ENCODE measurements around the gene AFF2.

AFF2 gene

DNA sequence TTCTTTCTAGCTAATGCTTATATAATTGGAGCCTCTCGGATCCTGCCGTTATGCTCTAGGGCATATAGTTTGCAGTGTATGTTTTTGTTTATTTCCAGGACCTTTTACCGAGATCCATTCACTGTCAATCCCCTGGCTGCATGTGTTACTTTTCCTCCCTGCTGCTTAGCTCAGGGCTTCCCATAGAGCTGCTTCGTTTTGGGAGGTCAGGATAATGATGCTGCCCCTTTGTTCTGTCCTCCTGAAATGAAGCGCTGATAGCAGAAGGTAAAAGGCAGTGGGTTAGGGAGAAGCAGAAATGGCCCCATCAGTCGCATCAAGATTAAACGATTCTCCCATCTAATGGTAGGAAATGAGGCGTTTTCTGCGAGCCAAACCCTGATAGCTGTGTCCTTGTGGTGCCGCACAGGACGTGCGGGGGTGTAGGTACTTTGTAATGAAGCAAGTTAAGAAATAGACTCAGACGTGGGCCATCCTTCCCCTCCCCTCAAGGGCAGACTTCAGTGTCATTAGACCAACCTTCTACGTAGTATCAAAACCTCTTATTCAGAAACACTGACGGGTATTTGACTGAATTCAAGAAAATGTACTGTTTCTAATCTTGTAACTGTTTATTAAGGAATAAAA is 37.3 kb downstream of the AFF2 start:
- DNase-seq = no peak

DNA sequence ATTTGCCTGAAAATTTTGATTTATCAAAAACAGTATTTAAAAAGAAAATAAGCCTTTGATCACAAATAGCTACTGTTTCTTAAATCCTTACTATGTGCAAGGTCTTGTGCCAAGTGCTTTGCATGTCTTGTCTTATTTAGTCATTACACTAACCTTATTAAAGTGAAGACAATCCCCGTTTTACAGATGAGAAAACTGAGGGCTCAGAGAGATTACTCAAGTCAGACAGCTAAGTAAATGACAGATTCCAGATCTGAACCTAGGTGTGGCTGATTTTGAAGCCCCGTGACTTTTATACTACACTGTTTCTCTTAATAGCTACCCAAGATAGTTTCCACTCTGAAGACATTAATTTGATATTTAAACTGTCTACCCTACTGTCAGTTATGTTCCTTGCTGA is 38.2 kb downstream of the AFF2 start:
- DNase-seq = no peak

DNA sequence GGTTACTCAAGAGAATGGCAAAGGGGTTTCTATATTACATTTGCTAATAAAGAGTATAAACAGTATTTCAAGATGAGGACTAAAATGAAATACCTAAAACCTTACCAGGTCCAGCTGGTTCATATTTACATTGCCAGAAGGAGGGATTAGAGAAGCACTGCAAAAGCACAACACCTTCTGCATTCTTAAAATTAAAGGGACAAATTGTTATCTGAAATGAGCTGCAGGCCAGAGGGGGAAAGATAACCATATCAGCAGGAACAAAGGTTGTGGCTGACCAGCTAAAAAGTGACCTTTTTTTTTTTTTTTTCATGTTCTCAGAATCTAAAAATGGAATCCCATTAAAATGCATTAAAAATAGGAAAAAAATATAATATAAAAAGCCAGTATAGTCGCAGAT is 39.7 kb downstream of the AFF2 start:
- DNase-seq = no peak

DNA sequence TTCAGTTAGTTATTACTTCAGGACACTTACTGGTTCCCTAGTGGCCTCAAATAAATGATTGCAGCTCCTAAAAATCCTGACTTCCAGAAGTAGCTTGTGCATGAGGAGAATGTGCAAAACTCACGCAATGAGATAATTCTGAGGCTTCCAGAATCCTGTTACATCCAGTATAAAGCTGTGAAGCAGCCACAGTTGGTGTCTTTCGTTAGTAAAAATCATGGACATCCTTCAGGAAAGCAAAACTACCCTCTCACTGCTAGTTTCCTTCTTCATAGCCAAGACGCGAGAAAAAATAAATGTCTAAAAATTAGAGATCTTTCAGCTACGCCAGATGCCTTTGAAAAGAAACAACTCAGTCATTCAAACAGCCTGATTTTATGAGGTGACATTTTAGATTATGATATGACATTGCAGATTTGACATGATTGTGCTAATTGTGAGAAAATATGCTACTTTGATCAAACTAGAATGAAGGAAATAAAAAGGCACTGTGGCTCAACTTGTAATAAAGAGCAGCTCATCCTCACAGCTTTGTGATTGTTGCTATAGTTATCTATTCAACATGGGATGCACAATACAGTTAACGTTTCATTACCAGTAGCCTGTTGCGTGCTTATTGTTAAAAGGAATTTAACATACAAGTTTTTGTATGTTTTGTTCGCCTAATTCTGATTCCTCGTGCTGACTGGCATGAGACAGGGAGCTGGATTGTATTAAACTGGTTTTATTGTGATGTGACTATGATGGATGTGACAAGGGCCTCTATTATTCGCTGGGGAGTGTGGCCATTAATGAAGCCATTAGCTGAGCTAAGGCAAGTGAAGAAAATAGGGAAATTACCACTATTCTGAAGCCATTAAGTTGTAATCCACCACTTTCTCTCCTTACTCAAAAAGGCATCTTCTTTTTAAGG is 40.5 kb downstream of the AFF2 start:
- no peak for DNase-seq

DNA sequence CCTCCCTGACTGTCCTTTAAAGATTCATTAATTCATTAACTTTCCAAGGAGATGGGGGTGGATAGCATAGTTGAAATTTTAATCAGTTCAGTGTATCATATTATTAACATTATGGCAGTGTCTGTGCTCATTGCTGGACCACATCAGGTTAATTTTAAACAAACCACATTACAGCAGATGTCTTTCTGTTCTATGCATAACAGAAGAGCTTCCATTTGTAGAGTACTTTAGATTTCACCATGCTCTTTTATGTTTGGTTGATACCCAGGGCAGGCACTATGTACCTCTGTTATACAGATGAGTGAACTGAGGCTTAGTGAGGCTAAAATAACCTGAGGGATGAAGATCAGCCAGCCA is 41.1 kb downstream of the AFF2 start:
- no peak for DNase-seq

DNA sequence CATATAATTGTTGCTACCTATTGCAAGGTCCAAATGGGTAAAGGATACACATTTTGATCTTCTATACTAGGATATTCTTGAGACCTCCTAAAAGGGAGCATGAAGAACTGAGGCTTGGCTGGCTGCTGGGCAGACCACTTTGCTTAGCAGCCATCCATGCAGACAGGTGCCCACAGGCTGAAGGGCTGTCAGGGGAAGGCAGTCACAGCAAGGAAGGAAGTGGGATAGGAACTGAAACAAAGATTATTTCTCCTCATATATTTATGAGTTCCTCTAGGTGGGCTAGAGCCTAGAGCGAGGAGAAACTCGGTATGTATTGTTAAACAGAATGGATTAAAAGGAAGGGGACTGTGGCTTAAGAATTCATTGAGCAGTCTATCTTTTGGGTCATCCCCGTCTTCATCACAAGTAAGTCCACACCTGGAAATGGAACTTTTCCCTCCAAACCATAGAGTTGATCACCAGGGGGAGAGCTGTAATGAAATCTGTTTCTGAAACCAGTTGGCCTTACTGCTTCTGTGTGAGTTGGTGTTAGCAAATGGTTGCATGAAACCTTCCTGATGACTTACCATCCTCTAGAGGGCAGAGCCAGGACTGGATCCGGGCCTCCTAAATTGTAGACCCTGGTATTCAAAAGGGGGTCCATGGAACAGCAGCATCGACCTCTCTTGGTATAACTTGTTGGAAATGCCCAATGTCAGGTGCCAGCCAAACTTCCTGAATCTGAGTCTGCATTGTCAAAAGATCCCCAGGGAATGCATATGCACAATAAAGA is 42.3 kb downstream of the AFF2 start:
- no peak for DNase-seq

DNA sequence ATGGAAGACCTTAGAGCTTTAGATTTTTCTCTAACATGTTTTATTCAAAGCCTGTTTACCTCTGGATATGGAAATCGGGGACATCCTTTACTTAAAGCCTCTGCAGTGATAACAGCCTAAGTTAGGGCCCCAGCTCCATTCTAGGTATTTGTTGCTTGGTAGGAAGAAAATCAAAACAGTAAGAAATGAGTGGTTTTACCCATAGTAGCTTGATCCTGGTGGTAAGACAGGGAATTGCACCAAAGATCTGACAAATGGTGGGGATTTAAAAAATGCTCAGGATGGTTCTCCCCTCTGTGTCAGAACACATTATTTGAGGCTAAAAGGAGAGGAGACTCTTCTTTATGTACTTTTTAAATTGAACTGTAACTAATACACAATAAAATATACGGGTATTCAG is 52.4 kb downstream of the AFF2 start:
- no peak for DNase-seq

DNA sequence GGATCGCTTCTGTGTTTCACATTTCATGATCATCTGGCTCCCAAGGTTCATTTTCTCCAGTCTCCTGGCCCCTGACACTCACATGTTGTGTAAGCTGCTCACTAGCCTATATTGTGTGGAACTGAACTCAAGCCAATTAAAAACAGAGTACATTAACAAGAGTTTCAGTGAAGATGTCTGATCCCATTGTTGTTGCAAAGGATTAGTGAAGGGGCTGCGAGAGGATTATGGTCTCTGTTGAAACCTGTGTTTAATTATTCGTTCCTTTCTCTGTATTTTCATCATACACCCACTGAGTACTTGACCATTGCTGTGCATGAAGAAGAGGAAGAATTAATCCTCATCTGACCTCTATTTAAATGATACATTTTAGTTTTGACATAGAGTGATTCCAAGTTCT is 54.7 kb downstream of the AFF2 start:
- DNase-seq = no peak

DNA sequence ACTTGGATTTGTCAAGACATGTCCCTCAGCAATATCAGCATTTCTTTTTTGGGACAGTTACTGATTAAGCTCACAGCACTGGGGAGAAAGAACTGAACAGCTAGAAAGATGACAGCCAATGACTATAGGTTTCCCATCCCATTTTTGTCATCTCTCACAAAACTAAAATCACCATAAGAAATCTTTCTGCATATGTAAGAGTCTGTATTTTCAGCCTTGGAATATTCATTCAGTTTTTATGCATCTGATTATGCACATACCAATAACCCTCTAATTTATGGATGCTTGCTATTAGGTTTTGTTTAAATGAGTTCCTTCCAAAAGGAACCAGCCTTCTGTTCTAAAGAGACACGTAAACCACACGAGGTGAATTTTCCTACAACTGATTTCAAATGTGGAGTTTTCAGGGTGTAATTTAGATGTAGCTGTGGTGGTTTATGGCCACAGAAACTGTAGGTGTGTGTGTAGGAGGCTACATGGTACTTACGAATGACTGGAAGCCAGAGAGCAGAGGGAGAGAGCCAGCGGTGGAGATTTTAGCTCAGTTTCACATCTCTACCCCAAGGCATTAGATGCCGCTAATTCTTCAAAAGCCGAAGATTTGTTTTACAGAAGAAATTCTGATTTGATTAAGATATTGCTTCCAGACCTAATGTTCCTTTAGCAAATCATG is 55.3 kb downstream of the AFF2 start:
- no peak for DNase-seq

DNA sequence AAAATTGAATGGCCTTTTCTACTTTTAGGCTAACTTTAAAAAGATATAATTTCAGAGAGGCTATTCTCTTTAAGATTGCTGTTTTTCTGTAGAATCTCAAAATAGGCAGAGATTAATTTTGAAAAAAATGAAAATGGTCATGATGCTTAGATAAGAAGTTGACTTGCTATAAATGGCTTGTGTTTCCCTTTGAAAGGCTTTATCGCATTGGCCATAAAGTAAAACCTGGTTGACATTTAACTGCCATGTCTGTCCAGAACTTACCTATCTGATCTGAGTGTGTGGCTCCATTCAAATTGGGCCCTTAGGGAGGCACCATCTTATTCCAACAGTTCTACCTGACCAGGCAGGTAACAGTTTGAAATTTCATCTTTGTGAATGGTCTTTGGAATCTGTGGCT is 56.1 kb downstream of the AFF2 start:
- no peak for DNase-seq

DNA sequence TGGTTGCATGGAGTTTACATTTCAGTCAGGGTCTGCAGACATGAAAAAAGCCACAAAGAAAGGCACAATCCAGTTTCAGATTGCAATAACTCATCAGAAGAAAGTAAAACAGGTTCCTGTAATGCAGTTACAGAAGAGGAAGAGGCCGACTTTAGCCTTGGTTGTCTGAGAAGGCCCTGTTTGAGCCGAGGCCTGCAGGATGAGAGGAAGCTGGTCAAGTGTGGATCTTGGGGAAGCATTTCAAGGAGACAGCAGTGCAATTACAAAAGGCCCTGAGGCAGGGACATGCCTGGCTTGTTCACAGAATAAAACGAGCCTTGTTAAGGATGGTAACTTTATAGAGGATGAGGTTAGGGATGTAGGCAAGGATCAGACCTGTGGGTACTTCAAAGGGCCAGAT is 62.4 kb downstream of the AFF2 start:
- no peak for DNase-seq

DNA sequence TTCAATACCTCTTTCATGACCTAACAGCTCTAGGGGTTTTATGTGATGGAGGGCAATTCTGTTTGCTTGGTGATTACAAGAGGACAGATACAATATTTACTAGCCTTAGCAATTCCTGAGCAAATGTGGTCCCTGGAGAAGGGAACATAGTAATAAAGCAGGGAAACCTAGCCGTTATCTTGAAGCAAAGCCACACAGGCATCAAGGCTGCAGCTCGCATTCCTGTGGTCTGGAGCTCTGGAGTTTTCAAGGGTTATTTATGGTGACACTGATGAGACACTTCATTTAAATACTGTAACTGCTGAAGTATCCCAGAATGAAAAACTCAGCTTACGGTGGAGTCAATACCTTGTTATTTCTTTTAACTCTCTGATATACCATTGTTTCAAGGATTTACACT is 66.8 kb downstream of the AFF2 start:
- DNase-seq = no peak

DNA sequence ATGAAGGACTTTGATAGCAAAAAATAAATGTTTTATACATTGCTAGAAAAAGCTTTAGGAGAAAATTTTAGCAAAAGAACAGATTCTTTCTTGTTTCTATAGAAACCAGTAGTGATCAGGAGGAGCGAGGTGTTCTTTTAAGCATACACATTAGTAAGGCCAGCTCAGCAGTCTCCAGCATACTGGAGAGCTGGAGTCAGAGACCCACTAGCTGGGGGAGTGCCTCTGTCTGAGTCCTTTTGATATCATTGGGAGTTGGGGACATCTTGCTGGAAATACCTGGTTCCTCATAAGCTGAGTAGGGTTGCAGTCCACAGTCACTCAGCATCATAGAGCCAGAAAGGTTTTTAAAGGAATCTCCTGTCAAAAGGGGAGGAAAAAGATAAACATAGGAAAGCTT is 67.4 kb downstream of the AFF2 start:
- DNase-seq = no peak

DNA sequence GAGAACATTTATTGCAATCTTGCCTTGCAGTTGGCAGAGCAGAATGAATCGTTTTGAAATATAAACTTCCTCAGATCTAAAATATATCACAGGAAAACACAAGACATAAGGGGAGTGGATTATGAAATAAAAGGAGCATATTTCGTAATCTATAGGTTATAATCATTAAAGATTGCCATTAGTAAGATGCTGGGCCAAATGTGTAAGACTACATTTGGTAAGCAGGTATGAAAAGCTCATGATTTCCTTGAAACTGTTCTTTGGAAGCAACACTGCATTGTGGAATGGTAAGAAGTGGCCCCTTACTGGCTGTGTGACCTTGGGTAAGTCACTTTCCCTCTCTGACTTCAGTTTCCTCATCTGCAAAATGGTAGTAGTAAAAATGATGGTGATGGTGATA is 68.3 kb downstream of the AFF2 start:
- no peak for DNase-seq

DNA sequence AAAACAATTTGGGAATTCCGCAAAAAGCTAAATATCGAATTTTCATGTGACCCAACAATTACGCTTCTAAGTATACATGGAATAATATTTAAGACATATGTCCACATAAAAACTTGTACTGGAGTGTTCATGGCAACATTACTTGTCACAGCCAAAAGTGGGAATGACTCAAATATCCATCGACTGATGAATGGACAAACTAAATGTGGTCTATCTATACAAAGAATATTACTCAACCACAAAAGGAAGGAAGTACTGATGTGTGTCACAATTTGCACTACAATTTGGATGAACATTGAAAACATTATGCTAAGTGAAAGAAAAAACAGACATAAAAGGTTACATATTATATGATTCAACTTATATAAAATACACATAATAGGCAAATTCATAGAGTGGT is 71.9 kb downstream of the AFF2 start:
- no peak for DNase-seq

DNA sequence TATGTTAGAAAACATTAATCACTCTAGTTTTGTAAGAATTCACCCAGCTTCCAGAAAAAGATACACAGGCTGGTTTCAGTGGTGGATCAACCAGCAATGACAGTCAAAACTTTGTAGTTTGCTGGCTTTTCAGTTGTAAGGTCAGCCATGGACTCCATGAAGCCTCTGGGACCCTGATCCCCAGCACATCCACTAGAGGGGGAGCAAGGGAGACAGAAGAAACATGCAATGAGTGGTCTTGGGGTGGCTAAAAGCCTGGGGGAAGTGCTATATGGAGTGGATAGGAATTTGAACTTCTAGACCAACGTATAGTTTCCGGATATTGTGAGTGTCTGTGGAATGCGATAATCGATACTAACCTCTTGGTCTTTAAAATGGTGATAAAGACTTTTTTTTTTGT is 72.7 kb downstream of the AFF2 start:
- no peak for DNase-seq

DNA sequence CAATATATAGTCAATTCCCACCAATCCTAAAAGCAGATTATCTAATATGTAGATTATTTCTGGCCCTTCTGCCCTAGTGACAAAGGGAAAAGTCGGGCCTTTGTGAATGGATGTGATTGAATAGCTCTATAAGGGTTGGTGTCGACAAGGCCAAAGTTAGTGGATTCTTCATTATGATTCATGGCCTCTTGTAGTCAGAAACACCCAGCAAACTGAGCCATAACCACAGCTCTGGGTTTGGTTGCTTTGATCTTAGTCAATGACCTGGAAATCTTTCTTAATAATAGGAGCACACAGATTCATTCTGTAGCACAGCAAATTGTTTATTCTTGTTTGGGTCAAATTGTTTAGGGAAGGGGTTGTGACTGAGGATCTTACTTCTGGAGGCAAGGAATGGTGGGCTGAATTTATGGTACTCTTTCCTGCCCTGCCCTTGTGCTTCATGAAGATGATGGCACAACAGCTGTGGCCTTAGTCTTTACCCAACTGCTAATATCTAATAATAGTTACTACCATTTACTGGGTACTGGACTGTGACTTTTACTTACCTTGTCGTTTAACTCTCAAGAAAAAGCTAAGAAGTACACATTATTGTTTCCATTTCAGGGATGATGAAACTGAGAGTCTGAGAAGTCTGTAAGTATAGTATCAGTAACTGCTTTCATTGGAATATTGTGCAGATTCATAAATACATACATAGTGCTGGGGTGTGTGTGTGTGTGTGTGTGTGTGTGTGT is 74.0 kb downstream of the AFF2 start:
- DNase-seq = no peak

DNA sequence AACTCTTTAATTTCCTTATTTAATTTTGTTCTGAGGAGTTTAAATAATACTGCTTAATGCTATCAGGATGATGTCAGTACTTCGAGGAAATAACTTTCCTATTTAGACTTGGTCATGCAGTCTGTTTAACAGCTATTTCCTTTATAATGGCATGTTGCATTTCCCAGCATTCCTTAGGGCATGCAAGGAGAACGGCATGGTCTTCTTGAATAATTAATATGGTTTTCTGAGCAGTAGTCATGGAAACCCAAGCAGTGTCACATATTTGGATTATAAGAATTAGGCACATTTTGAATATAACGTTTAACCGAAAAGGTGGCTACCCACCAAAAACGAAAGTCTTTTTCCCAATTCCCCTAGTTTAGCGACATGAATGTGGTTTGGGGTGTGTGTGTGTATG is 76.0 kb downstream of the AFF2 start:
- DNase-seq = no peak

DNA sequence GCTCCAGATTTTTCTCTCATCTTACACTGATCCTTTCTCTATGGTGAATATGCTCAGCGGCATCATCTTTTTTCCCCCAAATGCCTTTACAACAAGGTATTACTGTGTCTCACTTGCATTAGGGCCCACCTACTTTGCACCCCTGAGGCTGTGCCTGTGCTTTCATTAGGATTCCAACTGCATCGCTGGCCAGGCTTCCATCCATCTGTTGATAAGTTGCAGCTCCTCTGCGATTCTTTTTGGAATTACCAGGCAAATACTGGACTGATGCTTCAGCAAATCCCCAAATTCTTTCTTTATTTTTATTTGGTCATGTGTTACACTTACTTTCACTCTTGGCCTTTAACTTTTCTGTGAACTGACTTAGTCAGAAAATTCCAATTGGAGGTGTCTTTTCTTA is 77.3 kb downstream of the AFF2 start:
- no peak for DNase-seq

DNA sequence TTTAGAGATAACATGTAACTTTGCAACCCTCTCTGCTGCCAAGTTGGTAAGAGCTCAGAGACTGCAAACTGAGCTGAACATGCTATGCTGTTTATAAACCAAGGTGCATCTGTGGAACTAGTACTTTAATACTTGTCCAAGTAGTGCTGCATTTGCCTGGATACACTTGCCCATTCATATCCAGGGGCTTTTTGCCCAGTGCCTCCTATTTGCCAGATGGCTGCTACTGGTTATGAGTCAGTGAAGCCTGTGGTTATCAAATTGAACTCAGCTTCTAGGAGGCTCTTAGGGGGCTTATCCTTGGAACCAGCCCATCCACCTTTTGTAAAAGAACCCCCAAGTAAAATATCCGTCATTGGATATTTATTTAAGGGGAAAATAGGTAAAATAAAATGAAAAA is 79.6 kb downstream of the AFF2 start:
- DNase-seq = no peak

DNA sequence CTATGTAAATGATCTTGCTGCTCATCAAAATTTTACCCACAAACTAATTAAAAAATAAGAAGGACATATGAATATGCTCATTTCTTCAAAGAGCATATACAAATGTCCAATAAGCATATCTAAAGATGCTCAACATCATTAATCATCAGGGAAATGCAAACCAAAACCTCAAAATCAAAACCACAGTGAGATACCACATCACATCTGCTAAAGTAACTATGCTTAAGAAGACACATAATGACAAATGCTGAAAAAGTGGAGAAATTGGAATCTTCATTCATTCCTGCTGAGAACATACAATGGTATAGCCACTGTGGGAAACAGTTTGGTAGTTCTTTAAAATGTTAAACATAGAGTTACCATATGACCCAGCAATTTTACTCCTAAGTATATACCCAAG is 81.9 kb downstream of the AFF2 start:
- no peak for DNase-seq

DNA sequence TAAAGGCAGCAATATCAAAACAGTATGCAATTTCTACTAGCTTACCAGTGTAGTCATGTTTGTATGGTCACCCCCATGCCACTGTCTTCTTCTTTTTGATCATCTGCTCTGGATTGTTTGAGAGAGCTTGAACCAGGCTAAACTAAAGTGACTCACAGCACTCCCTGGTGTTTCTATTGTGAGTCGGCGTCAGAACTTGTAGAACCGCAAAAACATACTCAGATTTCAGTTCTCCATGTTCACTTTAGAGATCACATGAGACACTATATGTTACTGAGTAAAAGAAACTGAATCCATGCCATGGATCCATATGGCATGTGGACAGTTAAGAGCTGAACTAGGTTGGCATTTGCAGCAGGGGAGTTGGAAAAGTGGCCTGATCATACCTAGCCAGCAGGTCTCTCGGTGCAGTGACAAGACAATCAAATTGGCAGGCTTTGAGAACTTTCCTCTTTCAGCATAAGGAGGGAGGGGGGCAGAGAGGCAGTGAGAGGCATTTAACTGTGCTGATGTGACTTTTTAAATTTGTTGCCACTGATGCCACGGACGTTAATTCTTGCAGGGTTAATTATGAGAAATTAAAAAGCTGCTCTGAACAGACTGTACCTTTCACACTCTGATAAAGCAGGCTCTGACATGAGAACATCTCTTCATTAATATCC is 88.4 kb downstream of the AFF2 start:
- DNase-seq = no peak
